Activated CD4-positive, alpha-beta memory T cell treated with anti-CD3 and anti-CD28 coated beads for 36 hours (primary cell): ENCODE results near the gene ADAMTSL5. TPM values are rescaled to one million over a fixed set of nuclear protein-coding genes. Genes with fewer than 3 reads are reported as not detected.

Experiments
- CTCF ChIA-PET: fragments of 350-600 bp; sonication (Branson Sonifier 250); formaldehyde crosslinking; loops from one replicate; lab custom pipeline; 2021; ENCODE audit warnings: antibody characterized with exemption, inconsistent platforms; lab: Charles Lee
- POLR2A ChIA-PET: fragments of 350-600 bp; sonication (Branson Sonifier 250); formaldehyde crosslinking; loops from one replicate; lab custom pipeline; 2021; ENCODE audit warnings: antibody characterized with exemption; lab: Charles Lee
- DNase-seq: peaks from one replicate; pipeline ENCODE4 v3.0.0-alpha.2; 2020
- H3K27ac Mint-ChIP-seq: one replicate; pipeline ENCODE4 v1.8.0; 2021; ENCODE audit warnings: mixed read lengths
- H3K27me3 Mint-ChIP-seq: one replicate; pipeline ENCODE4 v1.8.0; 2021; ENCODE audit warnings: mixed read lengths
- H3K36me3 Mint-ChIP-seq: one replicate; pipeline ENCODE4 v1.8.0; 2021; ENCODE audit warnings: mixed read lengths
- H3K4me1 Mint-ChIP-seq: one replicate; pipeline ENCODE4 v1.8.0; 2021; ENCODE audit warnings: low read depth, mixed read lengths
- H3K4me3 Mint-ChIP-seq: one replicate; pipeline ENCODE4 v1.8.0; 2021; ENCODE audit warnings: mild to moderate bottlenecking, mixed read lengths
- H3K9me3 Mint-ChIP-seq: one replicate; pipeline ENCODE4 v1.8.0; 2021; ENCODE audit warnings: mixed read lengths
- intact Hi-C: fragments of 100-400 bp; cut with micrococcal nuclease; formaldehyde crosslinking; loops from one replicate; pipeline ENCODE4 v1.15.1; 2023
- total RNA-seq, 2 experiments: library from RNA; stranded (reverse); gene quantifications; one replicate each; pipeline ENCODE4 v1.2.3, GENCODE V29; 2021

The ADAMTSL5 gene
- total RNA-seq, 2 experiments from 2014 or later, result 1.9 to 3.7 TPM

DNA sequence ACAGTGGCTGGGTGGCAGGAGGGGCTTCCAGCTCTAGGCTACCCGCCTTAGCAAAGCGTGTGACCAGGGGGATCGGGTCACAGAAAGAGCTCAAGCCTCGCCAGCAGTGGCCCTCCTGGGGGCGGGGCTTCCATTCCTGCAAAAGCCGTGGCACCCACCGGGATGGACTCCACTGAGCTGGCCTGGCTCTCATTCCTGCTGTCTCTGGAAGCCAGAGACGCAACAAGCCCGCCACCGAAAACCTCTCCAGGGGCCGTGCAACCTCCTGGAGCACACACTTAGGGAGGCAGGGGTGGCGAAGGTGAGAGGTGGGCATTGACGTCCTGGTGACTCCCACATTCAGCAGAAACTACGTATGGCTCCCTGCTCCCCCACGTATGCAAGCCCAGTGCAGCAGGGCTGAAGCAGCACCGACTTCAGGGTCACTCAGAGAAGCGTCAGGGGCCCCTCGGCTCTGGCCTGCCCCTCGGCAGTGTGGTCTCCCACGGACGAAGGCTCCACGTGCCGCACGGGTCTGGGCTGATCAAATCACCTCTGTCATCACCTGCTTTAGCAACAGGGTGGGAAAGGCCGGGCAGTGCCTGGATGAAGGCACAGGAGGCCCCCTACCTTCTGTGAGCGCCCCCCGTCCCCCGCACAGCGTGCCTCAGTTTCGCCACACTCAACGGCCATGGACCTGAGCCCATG lies 36.9 kb downstream of the ADAMTSL5 start:
- H3K4me3 Mint-ChIP-seq, result no peak overlapping the region
- H3K9me3 Mint-ChIP-seq, result no peaks in the 10 kb centered on the region
- no peaks in the 10 kb centered on the region for H3K27me3 Mint-ChIP-seq
- H3K4me1 Mint-ChIP-seq, result peaks cover 15% of the 10 kb centered on the region
- CTCF ChIA-PET, result interaction anchor here (2.2 kb wide), 1 partner anchor 10 kb away, joined by 6 read pairs; no protein-coding TSS in a partner anchor
- peaks cover 3% of the 10 kb centered on the region for H3K36me3 Mint-ChIP-seq
- POLR2A ChIA-PET, result interaction anchor here (1.5 kb wide), 1 partner anchor 9 kb away, joined by 3 read pairs; no protein-coding TSS in a partner anchor
- intact Hi-C loops, result loop anchor here (5.0 kb wide), 1 partner anchor 36 kb away; the partner anchor contains the start of gene ADAMTSL5
- H3K27ac Mint-ChIP-seq, result no peak overlapping the region
- DNase-seq, result no peak

GRCh38 chr19:1474765-1475351 lies 38.0 kb downstream of the ADAMTSL5 start:
- no peak overlapping the region for H3K27ac Mint-ChIP-seq
- H3K4me1 Mint-ChIP-seq, result peaks cover 18% of the 10 kb centered on the region
- peaks cover 3% of the 10 kb centered on the region for H3K27me3 Mint-ChIP-seq
- no peak for DNase-seq
- CTCF ChIA-PET, result interaction anchor here (2.2 kb wide), 1 partner anchor 9 kb away, joined by 6 read pairs; no protein-coding TSS in a partner anchor
- H3K4me3 Mint-ChIP-seq, result no peak overlapping the region
- intact Hi-C loops, result loop anchor here (5.0 kb wide), 2 partner anchors 37 to 38 kb away; partner anchors contain the start of genes ADAMTSL5 and RPS15
- H3K36me3 Mint-ChIP-seq, result peaks cover 3% of the 10 kb centered on the region
- POLR2A ChIA-PET, result interaction anchor here (1.5 kb wide), 1 partner anchor 8 kb away, joined by 3 read pairs; no protein-coding TSS in a partner anchor
- H3K9me3 Mint-ChIP-seq, result no peaks in the 10 kb centered on the region

- Mint-ChIP-seq H3K36me3 (peaks cover 3% of the 10 kb centered on the region), H3K27me3 (peaks cover 3% of the 10 kb centered on the region), H3K9me3 (no peaks in the 10 kb centered on the region), H3K4me3 (no peak overlapping the region), H3K4me1 (peaks cover 17% of the 10 kb centered on the region), H3K27ac (no peak overlapping the region)
- intact Hi-C loops, result loop anchor here (5.0 kb wide), 1 partner anchor 37 kb away; the partner anchor contains the start of gene RPS15
- ChIA-PET CTCF (interaction anchor here (2.2 kb wide), 1 partner anchor 8 kb away, joined by 6 read pairs; no protein-coding TSS in a partner anchor), POLR2A (interaction anchor here (1.5 kb wide), 1 partner anchor 8 kb away, joined by 3 read pairs; no protein-coding TSS in a partner anchor)
- DNase-seq, result no peak
Observed at GRCh38 chr19:1474011-1474764, 38.6 kb downstream of the ADAMTSL5 start.

GRCh38 chr19:1473085-1473851 lies 39.6 kb downstream of the ADAMTSL5 start:
- Mint-ChIP-seq H3K4me3 (no peak overlapping the region), H3K9me3 (no peaks in the 10 kb centered on the region), H3K4me1 (peaks cover 14% of the 10 kb centered on the region), H3K27ac (no peak overlapping the region), H3K27me3 (peaks cover 3% of the 10 kb centered on the region), H3K36me3 (peaks cover 2% of the 10 kb centered on the region)
- ChIA-PET CTCF (no interaction called here), POLR2A (interaction anchor here (2.2 kb wide), 1 partner anchor 18 kb away, joined by 7 read pairs; no protein-coding TSS in a partner anchor)
- intact Hi-C loops, result loop anchor here (5.0 kb wide), 1 partner anchor 36 kb away; the partner anchor contains the start of gene RPS15
- DNase-seq, result no peak

DNA sequence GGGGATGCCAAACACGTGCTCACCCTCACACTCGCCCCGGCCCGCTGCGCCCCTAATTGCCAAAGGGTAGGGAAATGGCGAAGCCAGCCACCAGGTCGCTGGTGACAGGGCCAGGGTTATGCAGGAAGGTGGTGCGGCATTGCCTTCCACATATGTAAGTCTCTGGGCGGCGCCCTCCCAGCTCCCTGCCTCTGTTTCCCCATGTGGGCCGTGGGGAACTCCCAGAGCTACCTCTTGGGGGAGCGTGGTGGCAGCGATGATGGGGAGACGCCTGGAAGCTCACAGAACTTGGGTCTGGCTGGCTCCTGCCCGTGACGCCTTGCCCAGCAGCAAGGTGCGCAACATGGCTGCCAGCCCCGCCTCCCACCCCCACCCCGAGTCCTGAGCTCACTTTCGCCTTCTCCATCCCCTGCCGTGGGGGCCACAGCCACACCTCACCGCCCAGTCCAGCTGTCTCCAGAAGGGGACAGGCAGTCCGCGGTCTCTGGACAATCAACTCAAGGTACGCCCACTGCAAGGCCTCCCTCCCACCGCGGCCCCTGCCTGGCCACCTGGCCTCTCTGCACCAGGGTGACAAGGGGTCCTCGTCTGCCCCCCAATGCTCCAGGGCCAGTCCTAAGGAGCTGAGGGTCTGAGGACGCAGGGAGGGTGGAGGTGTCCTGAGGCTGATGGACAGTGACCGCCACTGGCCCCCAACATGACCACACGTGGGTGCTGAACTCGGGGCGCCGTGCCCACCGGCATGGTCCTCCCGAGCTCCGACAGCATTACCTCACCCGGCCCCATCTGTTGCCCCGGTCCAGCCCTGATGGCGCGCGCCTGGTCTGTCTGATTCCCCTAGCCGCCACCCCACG lies 40.4 kb downstream of the ADAMTSL5 start:
- Mint-ChIP-seq H3K27me3 (peaks cover 3% of the 10 kb centered on the region), H3K4me3 (no peak overlapping the region), H3K4me1 (peaks cover 13% of the 10 kb centered on the region), H3K36me3 (peaks cover 2% of the 10 kb centered on the region), H3K27ac (no peak overlapping the region), H3K9me3 (no peaks in the 10 kb centered on the region)
- POLR2A ChIA-PET, result interaction anchor here (2.2 kb wide), 1 partner anchor 17 kb away, joined by 7 read pairs; no protein-coding TSS in a partner anchor
- CTCF ChIA-PET, result interaction anchor here (1.1 to 1.4 kb wide), 2 partner anchors 18 to 27 kb away, joined by 3 to 5 read pairs; no protein-coding TSS in a partner anchor
- intact Hi-C loops, result loop anchor here (5.0 kb wide), 1 partner anchor 35 kb away; the partner anchor contains the start of gene RPS15
- no peak for DNase-seq

- peaks cover 2% of the 10 kb centered on the region for H3K36me3 Mint-ChIP-seq
- H3K4me1 Mint-ChIP-seq, result peaks cover 9% of the 10 kb centered on the region
- POLR2A ChIA-PET, result interaction anchor here (1.0 to 2.2 kb wide), 2 partner anchors 16 to 31 kb away, joined by 4 to 7 read pairs; no protein-coding TSS in a partner anchor
- peak; percentile 28 for DNase-seq
- H3K9me3 Mint-ChIP-seq, result no peaks in the 10 kb centered on the region
- intact Hi-C loops, result loop anchor here (5.0 kb wide), 1 partner anchor 34 kb away; the partner anchor contains the start of gene RPS15
- CTCF ChIA-PET, result interaction anchor here (1.1 to 1.4 kb wide), 2 partner anchors 17 to 26 kb away, joined by 3 to 5 read pairs; no protein-coding TSS in a partner anchor
- H3K4me3 Mint-ChIP-seq, result no peak overlapping the region
- H3K27ac Mint-ChIP-seq, result no peak overlapping the region
- H3K27me3 Mint-ChIP-seq, result peaks cover 6% of the 10 kb centered on the region
Observed at GRCh38 chr19:1471515-1472160, 41.2 kb downstream of the ADAMTSL5 start.

- no peak overlapping the region for H3K27ac Mint-ChIP-seq
- H3K36me3 Mint-ChIP-seq, result peaks cover 2% of the 10 kb centered on the region
- intact Hi-C loops, result loop anchor here (5.0 kb wide), 1 partner anchor 34 kb away; the partner anchor contains the start of gene RPS15
- H3K9me3 Mint-ChIP-seq, result no peaks in the 10 kb centered on the region
- CTCF ChIA-PET, result interaction anchor here (1.1 to 3.4 kb wide), 3 partner anchors 16 to 26 kb away, joined by 3 to 13 read pairs (median 5); no protein-coding TSS in a partner anchor
- H3K27me3 Mint-ChIP-seq, result peaks cover 7% of the 10 kb centered on the region
- peaks cover 9% of the 10 kb centered on the region for H3K4me1 Mint-ChIP-seq
- POLR2A ChIA-PET, result interaction anchor here (0.7 to 2.2 kb wide), 3 partner anchors 15 to 31 kb away, joined by 3 to 7 read pairs (median 4); no protein-coding TSS in a partner anchor
- H3K4me3 Mint-ChIP-seq, result no peak overlapping the region
- DNase-seq, result peak; percentile 49
Observed at GRCh38 chr19:1471010-1471514, 41.8 kb downstream of the ADAMTSL5 start.

GRCh38 chr19:1470305-1471009 lies 42.4 kb downstream of the ADAMTSL5 start:
- Mint-ChIP-seq H3K9me3 (no peaks in the 10 kb centered on the region), H3K4me3 (peak overlapping the region; percentile 53), H3K36me3 (peaks cover 2% of the 10 kb centered on the region), H3K4me1 (peaks cover 9% of the 10 kb centered on the region), H3K27me3 (peaks cover 8% of the 10 kb centered on the region), H3K27ac (no peak overlapping the region)
- ChIA-PET POLR2A (interaction anchor here (0.7 to 1.0 kb wide), 2 partner anchors 22 to 30 kb away, joined by 3 to 4 read pairs; no protein-coding TSS in a partner anchor), CTCF (interaction anchor here (3.4 kb wide), 1 partner anchor 26 kb away, joined by 13 read pairs; no protein-coding TSS in a partner anchor)
- DNase-seq, result peak; percentile 77
- intact Hi-C loops, result loop anchor here (5.0 kb wide), 1 partner anchor 33 kb away; the partner anchor contains the start of gene RPS15

DNA sequence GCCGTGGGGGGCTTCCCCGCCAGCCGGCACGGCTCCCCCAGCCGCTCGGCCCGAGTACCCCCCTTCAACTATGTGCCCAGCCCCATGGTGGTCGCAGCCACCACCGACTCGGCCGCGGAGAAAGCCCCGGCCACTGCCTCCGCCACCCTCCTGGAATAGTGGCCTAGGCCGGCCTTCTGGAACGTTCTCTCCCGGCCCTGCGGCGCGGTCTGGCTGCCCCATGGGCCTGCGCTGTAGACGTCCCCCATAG lies 42.8 kb downstream of the ADAMTSL5 start:
- ChIA-PET CTCF (interaction anchor here (3.4 kb wide), 1 partner anchor 25 kb away, joined by 13 read pairs; no protein-coding TSS in a partner anchor), POLR2A (no interaction called here)
- no peak for DNase-seq
- H3K36me3 Mint-ChIP-seq, result peaks cover 2% of the 10 kb centered on the region
- no peaks in the 10 kb centered on the region for H3K9me3 Mint-ChIP-seq
- intact Hi-C loops, result loop anchor here (5.0 kb wide), 1 partner anchor 33 kb away; the partner anchor contains the start of gene RPS15
- H3K27ac Mint-ChIP-seq, result no peak overlapping the region
- H3K27me3 Mint-ChIP-seq, result peaks cover 8% of the 10 kb centered on the region
- peak overlapping the region; percentile 53 for H3K4me3 Mint-ChIP-seq
- H3K4me1 Mint-ChIP-seq, result peaks cover 9% of the 10 kb centered on the region
